GM20431 (cell line): ENCODE results near the gene DMGDH.

ENCODE experiments used
- in situ Hi-C: fragments of 300-500 bp; cut with MseI, MboI; formaldehyde crosslinking; loops from one replicate; pipeline ENCODE4 v1.15.0; 2020; ENCODE audit warnings: low sequenced_read_pairs; ENCODE audit not compliant: unreplicated experiment

Gene DMGDH

DNA sequence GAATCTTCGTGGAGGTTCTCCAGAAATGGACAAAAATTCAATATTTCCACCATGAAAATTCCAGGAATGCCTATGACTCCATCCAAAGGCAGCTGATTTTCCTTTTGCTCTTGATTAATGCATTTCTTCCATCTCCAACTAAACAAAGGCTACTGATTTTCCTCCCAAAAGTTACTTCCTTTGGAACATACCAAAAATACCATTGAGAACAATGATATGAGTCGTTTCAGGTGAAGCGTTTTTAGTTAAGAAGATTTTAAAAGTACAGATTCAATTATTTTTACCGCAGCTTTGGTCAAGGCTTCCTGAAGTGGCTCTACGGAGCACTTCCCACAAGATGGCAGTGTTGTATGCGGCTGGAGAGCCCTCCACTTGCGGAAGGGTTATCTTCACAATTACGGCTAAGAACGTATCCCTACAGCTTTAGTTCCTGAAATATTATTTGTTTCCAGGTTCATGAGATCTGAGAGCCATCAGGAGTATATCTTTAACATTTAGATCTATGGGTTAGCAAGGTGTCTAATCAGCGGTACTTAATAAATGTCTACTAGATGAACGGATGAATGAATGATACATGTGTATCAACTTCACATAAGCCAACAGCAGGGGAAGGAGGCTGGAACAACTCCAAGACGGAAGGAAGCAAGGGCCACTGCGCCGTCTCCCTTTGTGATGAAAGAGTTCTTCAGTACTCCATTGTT, 48.5 kb downstream of the DMGDH start:
- in situ Hi-C loops: loop anchor here (10.0 to 25.0 kb wide), 2 partner anchors 104 to 441 kb away; no protein-coding TSS in a partner anchor

DNA sequence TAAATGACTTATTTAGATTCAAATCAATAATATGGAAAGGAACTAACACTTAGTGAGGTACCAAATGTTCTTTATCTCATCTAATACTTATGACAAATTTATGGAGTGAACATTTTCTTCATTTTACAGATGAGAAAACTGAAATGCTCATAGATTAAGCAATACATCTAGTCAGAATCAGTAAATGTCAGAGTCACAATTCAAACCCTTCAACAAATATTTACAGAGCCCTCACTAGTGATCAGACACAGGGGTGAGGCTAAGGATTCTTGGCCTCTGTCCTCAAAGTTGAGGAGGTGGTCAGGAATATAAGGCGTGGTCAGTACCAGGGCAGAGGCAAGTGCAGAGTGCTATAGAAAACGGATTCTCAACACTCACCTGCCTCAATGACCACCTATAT, 54.8 kb downstream of the DMGDH start:
- in situ Hi-C loops: loop anchor here (25.0 kb wide), 1 partner anchor 448 kb away; no protein-coding TSS in a partner anchor

DNA sequence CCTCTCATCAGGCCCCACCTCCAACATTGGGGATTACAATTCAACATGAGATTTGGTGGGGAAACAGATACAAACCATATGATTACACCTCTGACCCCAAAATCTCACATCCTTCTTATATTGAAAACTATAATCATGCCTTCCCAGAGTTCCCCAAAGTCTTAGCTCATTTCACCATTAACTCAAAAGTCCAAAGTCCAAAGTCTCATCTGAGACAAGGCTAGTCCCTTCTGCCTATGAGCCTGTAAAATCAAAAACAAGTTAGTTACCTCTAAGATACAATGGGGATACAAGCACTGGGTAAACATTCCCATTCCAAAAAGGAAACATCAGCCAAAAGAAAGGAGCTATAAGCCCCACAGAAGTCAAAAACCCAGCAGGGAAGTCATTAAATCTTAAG, 57.6 kb downstream of the DMGDH start:
- in situ Hi-C loops: loop anchor here (25.0 kb wide), 1 partner anchor 450 kb away; no protein-coding TSS in a partner anchor

- in situ Hi-C loops: loop anchor here (25.0 kb wide), 1 partner anchor 451 kb away; no protein-coding TSS in a partner anchor
These were observed 58.1 kb downstream of the DMGDH start for GRCh38 chr5:79011219-79011836.

- in situ Hi-C loops: loop anchor here (25.0 kb wide), 1 partner anchor 454 kb away; no protein-coding TSS in a partner anchor
These were observed 61.1 kb downstream of the DMGDH start for GRCh38 chr5:79008362-79008761.

DNA sequence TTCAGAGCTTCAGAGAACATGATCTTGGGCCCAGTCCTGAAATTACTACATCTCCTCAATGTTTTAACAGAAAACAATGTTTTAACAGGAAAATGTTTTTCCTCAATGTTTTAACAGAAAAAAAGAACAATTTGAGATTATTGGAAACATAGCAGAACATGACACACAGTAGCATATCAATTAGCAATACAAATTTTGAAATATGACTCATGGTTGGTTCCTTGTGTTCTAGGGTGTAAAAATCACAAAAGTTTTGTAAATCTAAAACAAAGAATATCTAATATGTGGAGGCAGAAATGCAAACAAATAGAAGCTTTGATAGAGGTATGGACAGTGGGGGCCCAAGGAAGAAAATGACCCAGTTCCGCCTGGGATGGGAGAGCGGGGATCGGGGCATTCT, 61.6 kb downstream of the DMGDH start:
- in situ Hi-C loops: loop anchor here (25.0 kb wide), 1 partner anchor 454 kb away; no protein-coding TSS in a partner anchor

GRCh38 chr5:79005936-79006631, 63.4 kb downstream of the DMGDH start:
- in situ Hi-C loops: loop anchor here (25.0 kb wide), 1 partner anchor 456 kb away; no protein-coding TSS in a partner anchor

DNA sequence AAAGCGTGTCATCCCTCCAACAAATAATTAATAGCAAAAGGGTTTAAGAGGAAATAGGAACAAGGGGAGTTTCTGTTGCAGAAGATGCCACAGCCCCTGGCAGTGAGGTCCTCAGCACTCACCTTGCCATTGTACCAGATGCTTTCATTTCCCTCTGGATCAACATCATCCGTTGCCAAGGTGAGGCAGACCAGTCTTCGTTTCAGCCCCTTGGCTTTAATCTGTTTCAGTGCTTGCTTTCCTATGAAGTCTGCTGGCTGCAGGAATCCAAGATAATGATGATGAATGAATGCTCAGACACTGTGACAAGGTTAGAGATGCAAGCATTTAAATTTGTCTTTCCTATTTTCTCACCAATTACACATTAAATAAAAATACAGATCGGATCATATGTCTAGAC, 64.3 kb downstream of the DMGDH start:
- in situ Hi-C loops: loop anchor here (25.0 kb wide), 1 partner anchor 457 kb away; no protein-coding TSS in a partner anchor

DNA sequence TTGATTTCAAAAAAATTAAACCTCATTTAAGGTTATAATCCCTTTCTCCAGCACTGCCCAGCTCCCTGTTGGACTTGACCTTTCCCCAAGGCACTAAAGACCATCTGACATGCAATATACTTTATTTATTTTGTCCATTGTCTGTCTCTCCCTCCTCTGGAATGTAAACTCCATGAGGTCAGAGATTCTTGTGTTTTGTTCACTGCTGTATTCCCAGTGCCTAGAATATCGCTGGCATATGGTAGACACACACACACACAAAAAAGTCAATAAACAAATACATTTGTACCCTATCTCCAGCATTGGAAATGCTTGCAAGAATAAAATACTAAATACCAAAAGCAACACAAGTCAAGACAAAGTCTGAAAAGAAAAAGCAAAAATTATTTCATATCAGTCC, 67.1 kb downstream of the DMGDH start:
- in situ Hi-C loops: loop anchor here (25.0 kb wide), 1 partner anchor 460 kb away; no protein-coding TSS in a partner anchor

- in situ Hi-C loops: loop anchor here (25.0 kb wide), 1 partner anchor 461 kb away; no protein-coding TSS in a partner anchor
These were observed 68.0 kb downstream of the DMGDH start for GRCh38 chr5:79001471-79001870.

DNA sequence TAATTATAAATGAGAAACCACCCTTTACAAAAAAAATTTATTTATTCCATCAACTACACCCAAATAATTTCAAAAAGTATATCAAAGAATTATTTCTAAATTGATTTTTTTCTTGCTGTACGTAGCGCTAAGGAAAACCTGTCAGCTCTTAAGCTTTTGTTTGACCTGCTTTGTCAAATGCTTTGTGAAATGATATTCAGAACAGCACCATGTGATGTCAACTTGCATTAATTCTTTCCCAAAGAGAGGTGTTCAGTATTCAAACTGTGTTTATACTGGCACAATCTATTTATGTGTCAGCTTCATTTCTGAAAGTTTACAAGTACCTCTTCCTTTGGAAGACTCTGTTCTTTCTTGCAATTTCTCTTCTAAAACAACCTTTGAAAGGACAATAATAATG, 72.4 kb downstream of the DMGDH start:
- in situ Hi-C loops: no loop called here

DNA sequence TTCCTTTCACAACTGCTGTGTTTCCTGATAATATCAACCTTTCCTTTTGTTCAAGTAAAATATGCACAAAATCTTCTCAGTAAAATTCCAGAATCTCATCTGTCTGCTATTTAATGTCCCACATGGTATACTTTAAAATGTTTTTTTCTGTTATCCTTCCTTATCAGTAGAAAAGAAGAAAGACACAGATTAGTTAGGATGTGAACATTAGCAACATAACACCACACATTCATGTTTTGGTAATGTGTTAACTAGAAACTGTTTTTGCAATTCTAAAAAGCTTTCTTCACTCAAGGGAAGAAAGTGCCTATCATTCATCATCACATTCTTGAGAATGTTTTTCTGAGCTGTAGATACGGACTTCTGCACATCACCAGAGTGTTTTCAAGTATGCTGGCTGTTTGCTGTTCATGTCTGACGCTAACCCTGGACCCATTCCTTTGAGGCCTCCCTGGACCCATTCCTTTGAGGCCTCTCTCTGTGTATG, 73.9 kb downstream of the DMGDH start:
- in situ Hi-C loops: no loop called here

DNA sequence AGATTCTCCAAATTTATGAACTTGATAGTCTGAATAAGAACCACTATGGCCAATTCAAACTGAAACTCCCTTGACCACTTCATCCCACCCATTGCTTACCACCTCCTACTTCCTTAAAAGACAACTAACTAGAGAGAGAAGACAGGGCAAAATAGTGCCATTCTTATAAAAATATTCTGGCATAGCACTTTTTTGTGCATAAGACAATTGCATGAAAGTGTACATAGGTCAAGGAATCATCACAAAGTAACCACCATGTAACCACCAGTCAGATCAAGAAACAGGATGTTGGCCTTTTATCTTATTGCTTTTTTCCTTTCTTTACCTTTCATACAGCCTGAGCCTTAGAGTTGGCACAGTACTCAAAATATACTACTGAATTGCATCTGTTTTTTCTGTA, 76.3 kb downstream of the DMGDH start:
- in situ Hi-C loops: no loop called here

DNA sequence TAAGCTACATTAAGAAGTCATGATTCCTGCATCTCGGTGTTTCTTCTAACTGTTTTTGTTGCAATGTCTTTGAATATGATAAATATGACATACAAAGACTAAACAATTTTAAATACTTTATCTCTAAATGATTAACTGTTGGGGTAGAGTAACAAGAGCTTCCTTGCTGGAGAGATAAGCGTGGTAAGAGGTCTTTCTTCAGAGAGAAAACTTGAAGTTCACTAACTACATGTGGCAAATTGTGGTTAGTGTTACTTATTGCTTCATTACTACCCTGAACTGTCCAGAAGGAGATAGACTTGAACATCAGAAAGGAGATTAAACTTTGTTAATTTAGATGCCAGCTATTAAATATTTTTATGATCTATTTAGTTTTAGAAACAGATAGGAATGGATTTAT, 77.3 kb downstream of the DMGDH start:
- in situ Hi-C loops: no loop called here

DNA sequence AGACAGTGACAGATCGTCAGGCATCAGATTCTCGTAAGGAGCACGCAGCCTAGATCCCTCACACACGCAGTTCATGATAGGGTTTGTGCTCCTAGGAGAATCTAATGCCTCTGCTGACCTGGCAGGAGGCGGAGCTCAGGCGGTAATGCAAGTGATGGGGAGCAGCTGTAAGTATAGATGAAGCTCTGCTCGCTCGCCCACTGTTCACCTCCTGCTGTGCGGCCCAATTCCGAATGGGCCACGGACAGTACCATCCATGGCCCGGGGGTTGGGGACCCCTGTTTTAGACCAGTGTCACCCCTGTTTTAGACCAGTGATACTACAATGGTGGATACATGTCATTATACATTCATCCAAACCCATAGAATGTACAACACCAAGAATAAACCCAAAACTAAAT, 80.4 kb downstream of the DMGDH start:
- in situ Hi-C loops: no loop called here

- in situ Hi-C loops: no loop called here
These were observed 83.7 kb downstream of the DMGDH start for GRCh38 chr5:78985725-78986223.

DNA sequence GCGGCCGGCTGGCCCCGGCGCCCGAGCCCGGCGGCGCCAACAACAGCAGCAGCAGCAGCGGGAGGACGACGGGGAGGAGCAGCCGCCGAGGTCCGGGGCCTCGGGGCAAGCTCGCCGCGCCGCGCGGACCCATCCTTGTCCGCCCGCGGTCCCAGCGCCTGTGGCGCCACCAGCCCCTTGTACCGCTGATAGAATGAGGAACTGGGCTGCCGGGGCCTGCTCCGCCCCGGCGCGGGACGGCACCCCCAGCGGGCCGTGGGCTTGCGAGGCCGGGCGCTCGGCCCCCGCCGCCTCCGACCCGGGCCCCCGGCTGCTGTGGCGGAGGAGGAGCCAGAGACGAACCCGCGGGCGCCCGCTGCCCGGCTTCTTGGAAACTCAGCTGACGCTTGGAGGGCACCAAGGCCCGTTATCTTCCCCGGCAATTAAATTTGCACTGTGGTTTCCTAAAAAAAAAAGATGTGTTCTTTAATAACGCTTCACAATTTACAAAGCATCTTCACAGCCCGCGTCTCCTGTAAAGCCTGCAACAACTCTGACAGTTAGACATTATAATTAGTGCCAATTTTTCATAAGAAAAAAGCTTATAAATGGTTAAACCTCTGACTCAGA, 84.3 kb downstream of the DMGDH start, which contains the start of gene ARSB:
TSS of gene ARSB (minus strand) at position 195 of the 609 bp plus-strand sequence. CDS start at position 133, 62 bp downstream.
- in situ Hi-C loops: no loop called here

GRCh38 chr5:78984439-78985115, 84.9 kb downstream of the DMGDH start:
- in situ Hi-C loops: no loop called here
